Epithelial cell of esophagus (primary cell): ENCODE data around the gene TRAPPC5.
A peak's percentile ranks its signal among the peaks of the same experiment; 100 is the strongest.

Source experiments
- DNase-seq: peaks from one replicate; pipeline ENCODE4 v3.0.0; 2010; ENCODE audit warnings: low read depth
- H3K4me3 ChIP-seq: 2 replicates; pipeline ENCODE4 v1.5.1; 2011; ENCODE audit warnings: mild to moderate bottlenecking, low read length, control low read depth
- TF ChIP-seq, protein P1 (sequence below): IDR thresholded peaks from 2 replicates; pipeline ENCODE4 v1.5.1; 2011; ENCODE audit warnings: low read depth, mild to moderate bottlenecking, low read length, control low read depth, inconsistent platforms; ENCODE audit not compliant: insufficient read depth; ENCODE audit errors: missing control alignments

TRAPPC5 gene

DNA sequence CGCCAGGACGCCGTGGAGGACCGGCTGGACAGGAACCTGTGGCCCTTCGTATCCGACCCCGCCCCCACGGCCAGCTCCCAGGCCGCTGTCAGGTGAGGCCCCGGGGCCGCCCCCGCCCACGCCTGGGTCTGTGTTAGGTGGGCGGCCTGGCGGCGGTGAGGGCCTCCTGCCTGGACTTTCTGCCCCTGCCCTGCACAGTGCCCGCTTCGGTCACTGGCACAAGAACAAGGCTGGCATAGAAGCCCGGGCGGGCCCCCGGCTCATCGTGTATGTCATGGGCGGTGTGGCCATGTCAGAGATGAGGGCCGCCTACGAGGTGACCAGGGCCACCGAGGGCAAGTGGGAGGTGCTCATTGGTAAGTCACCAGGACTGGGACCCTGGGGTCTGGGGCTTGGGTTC lies 33.5 kb upstream of the TRAPPC5 start:
- no peak overlapping the region for H3K4me3 ChIP-seq
- DNase-seq = no peak
- TF ChIP-seq, protein P1, sequence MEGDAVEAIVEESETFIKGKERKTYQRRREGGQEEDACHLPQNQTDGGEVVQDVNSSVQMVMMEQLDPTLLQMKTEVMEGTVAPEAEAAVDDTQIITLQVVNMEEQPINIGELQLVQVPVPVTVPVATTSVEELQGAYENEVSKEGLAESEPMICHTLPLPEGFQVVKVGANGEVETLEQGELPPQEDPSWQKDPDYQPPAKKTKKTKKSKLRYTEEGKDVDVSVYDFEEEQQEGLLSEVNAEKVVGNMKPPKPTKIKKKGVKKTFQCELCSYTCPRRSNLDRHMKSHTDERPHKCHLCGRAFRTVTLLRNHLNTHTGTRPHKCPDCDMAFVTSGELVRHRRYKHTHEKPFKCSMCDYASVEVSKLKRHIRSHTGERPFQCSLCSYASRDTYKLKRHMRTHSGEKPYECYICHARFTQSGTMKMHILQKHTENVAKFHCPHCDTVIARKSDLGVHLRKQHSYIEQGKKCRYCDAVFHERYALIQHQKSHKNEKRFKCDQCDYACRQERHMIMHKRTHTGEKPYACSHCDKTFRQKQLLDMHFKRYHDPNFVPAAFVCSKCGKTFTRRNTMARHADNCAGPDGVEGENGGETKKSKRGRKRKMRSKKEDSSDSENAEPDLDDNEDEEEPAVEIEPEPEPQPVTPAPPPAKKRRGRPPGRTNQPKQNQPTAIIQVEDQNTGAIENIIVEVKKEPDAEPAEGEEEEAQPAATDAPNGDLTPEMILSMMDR = no peak

DNA sequence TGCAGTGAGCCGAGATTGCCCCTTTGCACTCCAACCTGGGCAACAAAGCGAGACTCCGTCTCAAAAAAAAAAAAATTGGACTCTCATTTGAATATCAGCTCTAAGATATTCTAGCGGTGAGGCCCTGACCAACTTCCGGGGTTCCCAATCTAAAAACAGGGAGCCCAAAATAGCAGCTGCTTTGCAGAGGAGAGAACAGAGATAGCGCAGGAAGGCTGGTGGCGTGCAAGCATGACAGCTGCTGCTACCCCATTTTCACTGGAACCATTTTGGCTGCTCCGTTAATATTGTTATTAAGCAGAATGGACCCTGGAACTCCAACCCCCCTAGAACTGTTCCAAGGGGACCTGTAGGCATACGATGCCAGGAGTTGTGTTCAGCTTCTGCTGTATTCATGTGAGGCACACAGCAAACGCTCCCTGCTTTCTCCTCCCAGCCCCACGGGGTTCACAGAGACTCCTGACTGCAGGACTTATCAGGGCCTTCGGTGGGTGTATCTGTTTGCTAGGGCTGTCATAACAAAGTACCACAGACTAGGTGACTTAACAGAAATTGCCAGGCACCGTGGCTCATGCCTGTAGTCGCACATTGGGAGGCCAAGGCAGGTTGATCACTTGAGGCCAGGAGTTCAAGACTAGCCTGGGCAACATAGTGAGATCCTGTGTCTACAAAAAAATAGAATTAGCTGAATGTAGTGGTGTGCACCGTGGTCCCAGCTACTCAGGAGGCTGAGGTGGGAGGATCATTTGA lies 32.2 kb upstream of the TRAPPC5 start:
- DNase-seq = no peak
- H3K4me3 ChIP-seq = no peak overlapping the region
- TF ChIP-seq, protein P1 = no peak

DNA sequence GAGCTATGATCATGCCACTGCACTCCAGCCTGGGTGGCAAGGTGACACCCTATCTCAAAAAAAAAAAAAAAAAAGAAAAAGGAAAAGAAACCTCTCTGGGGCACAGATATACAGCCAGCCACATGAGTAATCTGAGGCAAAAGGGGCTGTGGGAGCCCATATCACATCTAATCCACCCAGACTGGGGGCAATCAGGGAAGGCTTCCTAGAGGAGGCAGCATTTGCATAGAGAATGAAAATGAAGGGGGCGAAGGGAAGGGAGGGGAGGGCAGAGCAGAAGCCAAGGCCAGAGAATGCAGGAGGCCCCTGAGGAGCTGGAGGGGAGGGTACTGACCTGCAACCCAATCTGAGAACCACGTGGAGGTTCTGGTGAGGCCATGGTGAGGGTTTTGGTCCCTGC lies 30.5 kb upstream of the TRAPPC5 start:
- TF ChIP-seq, protein P1 = no peak
- no peak for DNase-seq
- H3K4me3 ChIP-seq = no peak overlapping the region

DNA sequence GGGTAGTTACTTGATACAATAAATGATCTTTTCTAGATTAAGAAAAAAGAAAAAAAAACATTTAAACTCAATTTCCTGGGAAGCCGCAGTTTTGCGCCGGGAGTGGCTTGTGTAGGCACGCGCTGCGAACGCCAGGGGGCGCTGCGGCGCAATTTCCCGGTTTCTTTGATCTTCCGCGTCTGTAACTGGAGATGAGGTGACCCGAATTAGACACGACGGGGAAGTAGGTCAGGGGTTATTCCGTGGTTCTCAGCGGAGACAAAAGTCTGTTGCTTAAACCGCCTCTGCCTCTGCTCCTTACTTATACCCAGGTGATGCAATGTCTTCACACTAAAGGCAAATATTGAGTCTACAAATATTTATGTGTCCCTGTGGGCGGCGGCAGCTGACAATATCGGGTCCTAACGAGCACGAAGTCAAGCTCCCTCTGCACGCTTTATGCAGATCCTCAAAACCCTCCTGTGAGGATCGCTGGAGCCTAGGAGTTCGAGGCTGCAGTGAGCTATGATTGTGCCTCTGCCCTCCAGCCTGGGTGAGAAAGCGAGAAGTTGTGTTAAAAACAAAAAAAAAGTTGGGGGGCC lies 28.5 kb upstream of the TRAPPC5 start:
- peak; percentile 88 for DNase-seq
- TF ChIP-seq, protein P1 = peak; percentile 95

DNA sequence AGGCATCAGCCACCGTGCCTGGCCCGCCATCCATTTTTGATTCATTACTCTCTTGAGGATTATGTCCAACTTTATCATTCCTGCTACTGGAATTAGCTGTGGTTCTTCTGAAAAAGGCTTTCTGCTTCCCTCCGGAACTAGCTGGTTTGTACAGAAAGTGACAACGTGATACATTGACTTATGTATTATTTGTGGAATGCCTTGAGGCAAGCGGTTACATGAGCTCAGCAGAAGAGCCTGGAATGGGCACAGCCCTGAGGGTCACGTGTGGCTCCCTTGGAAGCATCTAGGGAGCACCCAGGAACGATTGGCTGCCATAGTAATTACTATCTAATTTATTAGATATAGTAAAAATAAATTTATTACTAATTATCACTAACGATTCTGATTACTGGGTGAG lies 26.2 kb upstream of the TRAPPC5 start:
- DNase-seq = peak; percentile 33
- TF ChIP-seq, protein P1 = no peak
- H3K4me3 ChIP-seq = no peak overlapping the region

More for the DNA sequence above, 28.5 kb upstream of the TRAPPC5 start:
- no peak overlapping the region for H3K4me3 ChIP-seq

DNA sequence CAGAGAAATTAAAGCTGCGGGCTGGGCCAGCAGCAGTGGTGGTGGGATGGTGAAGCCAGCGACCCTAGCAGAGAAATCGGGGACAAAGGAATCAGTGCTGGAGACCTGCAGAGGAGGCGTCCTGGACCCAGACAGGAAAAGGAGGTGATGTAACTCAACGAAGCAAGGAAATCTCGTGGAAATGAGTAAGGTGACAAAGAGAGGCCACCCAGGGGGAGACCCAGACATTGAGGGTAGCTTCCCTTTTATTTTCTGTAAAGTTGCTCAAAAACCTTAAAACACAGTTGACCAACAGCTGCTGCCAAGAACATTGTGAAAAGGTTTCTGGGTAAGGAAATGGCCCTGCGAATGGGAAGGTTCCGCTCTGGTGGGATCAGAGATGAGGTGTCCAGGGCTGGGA lies 25.1 kb upstream of the TRAPPC5 start:
- TF ChIP-seq, protein P1 = no peak
- no peak overlapping the region for H3K4me3 ChIP-seq
- no peak for DNase-seq
